GM19395 (cell line): ENCODE results near the gene ELMO1.

Experiments used
- ATAC-seq: cut with Tn5 transposase; IDR thresholded peaks from one replicate; pipeline ENCODE4 v1.9.1; 2021; ENCODE audit warnings: mild to moderate bottlenecking, moderate library complexity; ENCODE audit not compliant: unreplicated experiment

Gene ELMO1

GRCh38 chr7:36905841-36906240 lies 542.8 kb downstream of the ELMO1 start:
- no peak for ATAC-seq

- ATAC-seq, result no peak
Measured at GRCh38 chr7:36904802-36905201, 543.9 kb downstream of the ELMO1 start.

DNA sequence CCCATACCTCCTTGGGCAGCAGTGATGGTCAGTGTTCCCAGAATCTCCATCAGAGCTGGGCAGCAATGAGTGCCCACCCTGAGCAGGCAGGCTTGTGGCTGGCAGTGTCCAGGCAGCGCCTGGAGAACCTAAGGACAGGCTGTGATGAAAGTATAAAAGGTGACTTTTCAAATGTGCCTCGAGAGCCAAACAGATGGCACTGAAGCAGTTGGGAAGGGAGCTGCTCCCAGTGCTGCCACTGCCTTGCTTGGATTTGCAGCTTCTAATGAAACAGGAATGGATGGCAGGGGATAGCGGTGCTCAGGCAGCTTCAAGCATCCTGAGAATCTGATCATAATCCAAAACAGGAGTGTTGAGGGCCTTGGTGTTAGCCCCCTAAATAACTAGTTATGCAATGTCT lies 544.6 kb downstream of the ELMO1 start:
- ATAC-seq, result no peak

DNA sequence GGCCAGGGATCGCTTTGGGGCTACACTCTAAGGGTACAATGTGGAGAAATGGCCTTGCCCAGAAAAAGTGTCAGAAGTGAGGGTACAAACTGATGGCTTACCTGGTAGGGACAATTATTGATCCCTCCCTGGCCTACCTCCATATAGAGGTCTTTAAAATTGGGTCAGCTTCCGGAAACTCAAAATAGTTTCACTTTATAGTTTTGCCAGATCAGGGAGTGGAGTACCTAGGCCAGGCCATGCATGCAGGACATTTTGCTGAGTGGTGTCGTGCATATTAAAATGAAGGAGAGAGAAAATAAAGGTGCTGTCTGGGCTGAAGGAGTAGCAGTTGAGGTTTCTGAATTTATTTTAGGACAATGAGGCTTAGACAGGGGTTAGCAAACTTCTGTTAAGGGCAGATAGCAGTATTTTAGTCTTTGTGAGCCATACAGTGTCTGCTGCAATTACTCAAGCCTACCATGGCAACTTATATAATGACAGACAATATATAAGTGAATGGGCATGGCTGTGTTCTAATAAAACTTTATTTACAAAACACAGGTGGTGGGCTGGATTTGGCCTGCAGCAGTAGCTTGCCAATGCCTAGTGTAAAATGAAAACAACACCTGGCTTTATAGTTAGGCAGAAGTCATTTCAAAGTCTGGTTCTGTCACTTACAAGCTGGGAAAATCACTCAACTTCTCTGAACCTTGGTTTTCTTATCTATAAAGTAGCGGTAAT lies 547.5 kb downstream of the ELMO1 start:
- ATAC-seq, result no peak

DNA sequence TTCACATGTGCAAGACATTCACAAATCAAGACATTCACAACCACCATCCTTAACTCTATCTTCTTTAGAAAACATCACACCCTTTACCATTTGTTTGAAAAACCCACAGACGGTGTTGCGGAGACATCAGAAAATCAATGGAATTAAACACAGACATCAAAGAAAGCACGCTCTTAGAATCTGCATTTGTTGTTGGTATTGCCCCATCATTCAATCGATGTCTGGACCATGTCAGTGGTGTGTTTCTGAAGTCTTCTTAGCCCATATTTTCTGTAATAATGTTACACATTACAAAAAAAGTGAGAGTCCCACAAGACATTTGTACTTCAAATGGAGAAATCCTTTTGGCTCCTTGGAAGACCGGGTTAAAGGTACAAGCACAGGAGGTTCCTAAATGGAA lies 550.5 kb downstream of the ELMO1 start:
- ATAC-seq, result no peak

DNA sequence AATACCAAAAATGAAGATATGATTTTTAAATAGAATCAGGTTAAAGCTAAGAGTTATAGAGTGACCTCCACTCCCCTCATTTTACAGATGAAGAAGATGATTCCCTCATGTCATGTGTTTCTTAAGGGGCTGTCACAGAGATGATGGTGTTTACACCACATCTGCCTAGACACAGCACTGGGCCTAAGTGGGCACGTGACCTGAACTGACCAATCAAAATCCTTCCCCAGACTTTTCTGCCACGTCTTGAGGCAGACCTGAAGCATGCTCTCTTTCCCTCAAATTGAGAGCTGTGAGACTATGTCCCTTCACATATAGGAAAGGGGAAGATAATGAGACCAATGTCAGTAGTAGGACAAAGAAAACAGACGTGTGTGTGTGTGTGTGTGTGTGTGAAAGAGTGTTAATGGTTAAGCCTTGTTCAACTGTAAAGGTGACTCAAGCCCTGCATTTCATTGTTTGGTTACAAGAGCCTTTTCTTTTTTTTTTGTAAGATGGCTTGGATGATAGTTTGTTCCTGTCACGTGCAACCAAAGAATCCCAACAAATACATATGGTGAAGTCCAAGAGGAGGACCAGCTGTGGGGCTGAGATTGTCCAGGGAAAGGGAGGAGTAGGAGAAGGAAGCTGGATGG lies 551.6 kb downstream of the ELMO1 start:
- no peak for ATAC-seq

GRCh38 chr7:36896418-36896817 lies 552.2 kb downstream of the ELMO1 start:
- no peak for ATAC-seq

DNA sequence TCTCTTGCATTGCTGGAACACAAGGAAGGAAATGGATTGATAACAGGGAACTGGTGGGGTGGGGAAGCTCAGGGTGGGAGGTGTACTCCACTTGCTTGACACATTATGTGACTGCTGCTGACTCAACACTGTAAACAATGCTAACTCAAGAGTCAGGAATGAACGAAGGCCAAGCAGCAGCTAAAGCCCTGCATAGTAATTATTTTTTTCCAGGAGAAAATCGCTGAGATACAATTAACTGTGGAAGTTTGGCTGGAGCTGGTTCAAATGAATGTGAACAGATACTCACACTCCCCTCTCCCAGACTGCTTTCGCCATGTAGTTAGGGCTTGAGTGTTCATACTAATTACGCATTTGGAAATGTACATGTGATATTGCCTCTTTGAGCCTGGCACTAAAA lies 553.5 kb downstream of the ELMO1 start:
- ATAC-seq, result no peak

DNA sequence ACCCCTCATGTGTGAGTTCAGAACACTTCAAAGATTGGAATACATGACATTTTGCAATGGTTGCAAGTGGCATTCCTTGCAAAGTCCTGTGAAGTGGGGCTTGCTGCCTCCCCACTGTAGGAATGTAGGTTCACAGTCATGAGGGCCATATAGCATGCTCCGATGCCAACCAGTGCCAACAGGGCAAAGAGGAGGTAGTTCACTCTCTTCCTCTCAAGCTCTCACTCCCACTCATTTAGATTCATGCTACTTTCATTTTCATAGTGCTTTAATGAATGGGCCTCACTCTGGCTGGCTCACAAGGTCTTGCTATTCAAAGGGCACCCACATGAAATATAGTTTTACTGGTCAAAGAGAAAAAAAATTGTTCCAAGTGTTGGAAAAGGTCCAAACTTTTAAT lies 554.5 kb downstream of the ELMO1 start:
- ATAC-seq, result no peak

- no peak for ATAC-seq
Measured at GRCh38 chr7:36889182-36889581, 559.5 kb downstream of the ELMO1 start.

GRCh38 chr7:36887969-36888368 lies 560.7 kb downstream of the ELMO1 start:
- ATAC-seq, result no peak

DNA sequence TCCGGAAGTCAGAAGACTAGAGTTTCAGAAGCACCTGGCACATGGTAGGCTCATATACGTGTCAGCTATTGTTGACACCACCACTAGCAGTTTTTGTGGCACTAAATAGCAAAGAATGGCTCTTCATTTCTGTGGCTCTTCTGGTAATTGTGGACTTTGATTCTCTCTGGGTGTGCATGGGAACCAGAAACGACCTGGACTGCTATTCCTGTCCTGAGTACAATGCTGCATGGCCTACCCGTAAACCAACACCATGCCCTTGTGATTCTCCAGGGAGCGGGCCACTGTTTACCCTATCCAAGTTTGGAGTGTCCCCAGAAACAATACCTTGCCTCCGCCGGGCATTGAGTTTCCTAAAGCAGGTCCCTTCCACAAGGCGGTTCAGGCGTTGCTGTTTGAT lies 561.4 kb downstream of the ELMO1 start:
- ATAC-seq, result no peak

GRCh38 chr7:36884910-36885309 lies 563.8 kb downstream of the ELMO1 start:
- no peak for ATAC-seq

DNA sequence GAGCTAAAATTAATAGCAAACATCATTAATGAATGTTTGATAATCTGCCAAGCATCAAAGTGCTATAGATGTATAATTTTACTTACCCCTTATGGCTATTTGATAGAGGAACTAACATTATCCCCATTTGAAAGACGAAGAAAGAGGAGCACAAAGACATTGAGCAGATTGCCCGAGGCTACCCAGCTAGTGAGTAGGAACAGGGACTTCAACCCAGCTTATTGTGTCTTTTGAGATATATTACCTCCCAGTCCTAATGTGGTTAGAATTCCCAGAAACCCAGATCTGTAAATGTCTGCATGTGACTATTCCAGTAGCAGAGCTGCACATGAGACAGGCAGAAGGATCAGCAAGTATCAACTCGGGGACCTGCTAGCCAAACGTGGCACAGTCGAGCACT lies 564.3 kb downstream of the ELMO1 start:
- no peak for ATAC-seq

- no peak for ATAC-seq
Measured at GRCh38 chr7:36881233-36881874, 567.3 kb downstream of the ELMO1 start.

- ATAC-seq, result no peak
Measured at GRCh38 chr7:36880108-36880507, 568.6 kb downstream of the ELMO1 start.

DNA sequence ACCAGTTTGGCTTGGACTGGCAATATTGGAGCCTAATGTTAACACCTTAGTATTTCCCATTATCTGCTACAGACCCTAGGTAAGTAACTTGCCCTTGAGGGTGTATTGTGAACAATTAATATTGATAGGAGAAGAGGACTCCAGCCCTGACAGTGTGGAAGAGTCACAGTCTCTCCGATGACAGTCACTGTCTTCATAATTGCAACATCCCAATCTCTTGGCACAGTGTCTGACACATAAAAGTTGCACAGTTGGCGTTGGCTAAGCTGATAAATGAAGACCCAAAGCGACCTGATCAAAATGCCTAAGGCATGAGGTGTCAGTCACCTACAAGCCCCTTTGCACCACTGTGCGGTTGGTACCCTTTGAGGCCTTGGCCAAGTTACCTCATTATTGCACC lies 569.6 kb downstream of the ELMO1 start:
- ATAC-seq, result no peak

GRCh38 chr7:36878288-36878687 lies 570.4 kb downstream of the ELMO1 start:
- ATAC-seq, result no peak

GRCh38 chr7:36875794-36876193 lies 572.9 kb downstream of the ELMO1 start:
- no peak for ATAC-seq

DNA sequence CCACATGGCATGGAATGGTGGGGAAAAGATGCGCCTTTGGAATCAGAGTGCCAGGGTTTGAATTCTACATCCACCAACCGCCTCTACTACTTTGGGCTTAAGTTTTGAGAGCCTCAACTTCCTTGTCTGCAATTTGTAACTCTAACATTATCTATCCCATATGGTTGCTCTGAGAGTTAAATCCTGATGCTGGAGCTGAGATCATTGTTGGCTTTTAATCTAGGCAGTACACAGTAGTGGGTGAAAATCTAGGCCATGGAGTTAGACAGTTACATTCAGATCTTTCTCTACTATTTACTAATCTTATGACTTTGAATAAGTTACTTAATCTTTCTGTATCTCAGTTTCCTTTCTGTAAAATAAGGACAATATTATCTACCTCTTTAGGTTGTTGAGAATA lies 574.6 kb downstream of the ELMO1 start:
- ATAC-seq, result no peak

- no peak for ATAC-seq
Measured at GRCh38 chr7:36871863-36872262, 576.8 kb downstream of the ELMO1 start.

DNA sequence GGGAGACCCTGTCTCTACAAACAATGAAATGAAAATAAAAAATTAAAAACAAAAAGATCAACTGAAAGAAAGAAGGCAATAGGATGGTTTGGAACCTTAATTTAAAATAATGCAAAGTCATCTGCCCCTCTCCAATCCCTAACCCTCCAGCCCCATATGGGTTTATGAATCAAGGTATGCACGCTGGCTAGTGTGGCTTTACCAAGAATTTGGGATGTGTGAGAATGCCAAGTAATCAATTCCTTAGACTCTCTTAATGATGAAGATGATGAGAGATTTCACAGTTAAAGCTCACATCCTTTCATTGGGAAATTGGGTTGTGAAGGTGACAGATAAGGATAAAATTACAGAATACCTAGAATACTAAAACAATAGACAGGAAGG lies 577.3 kb downstream of the ELMO1 start:
- no peak for ATAC-seq
